B cell (primary cell): ENCODE data around the gene RRP36. TPM values are rescaled to one million over a fixed set of nuclear protein-coding genes. Genes with fewer than 3 reads are reported as not detected.

ENCODE experiments used
- ATAC-seq: fragments of 200-7000 bp; cut with Tn5 transposase; one replicate; pipeline ENCODE4 v1.10.0; 2021; ENCODE audit warnings: low read depth, mild to moderate bottlenecking, moderate number of reproducible peaks, moderate library complexity
- CTCF ChIA-PET: fragments of 350-600 bp; sonication (Branson Sonifier 250); formaldehyde crosslinking; loops from one replicate; lab custom pipeline; 2021; ENCODE audit warnings: antibody characterized with exemption, inconsistent platforms; lab: Charles Lee
- POLR2A ChIA-PET: fragments of 350-600 bp; sonication (Branson Sonifier 250); formaldehyde crosslinking; loops from one replicate; lab custom pipeline; 2021; ENCODE audit warnings: antibody characterized with exemption; lab: Charles Lee
- DNase-seq: peaks from one replicate; pipeline ENCODE4 v3.0.0; 2013
- H2AFZ ChIP-seq: 2 replicates; pipeline ENCODE4 v1.6.1; 2012; ENCODE audit warnings: mild to moderate bottlenecking, low read depth, low read length; ENCODE audit not compliant: insufficient read depth, poor library complexity, severe bottlenecking
- H3K27ac ChIP-seq, 2 donors: 1 replicate in 1 of 2; 2 replicates in 1 of 2; pipeline ENCODE4 v1.5.1; 2012 to 2013; ENCODE audit warnings: low read length in 2 of 2, mild to moderate bottlenecking in 2 of 2, moderate library complexity in 1 of 2
- H3K27me3 ChIP-seq, 4 experiments: fragments of 200-600 bp in 1 of 4; sonication (generic) in 1 of 4; replicated peaks in 1 of 4; 1 replicate in 2 of 4; 2 replicates in 2 of 4; pipeline versions ENCODE4 v1.6.1 to v1.7.0; 2013 to 2016; ENCODE audit warnings: low read length in 3 of 4, mild to moderate bottlenecking in 2 of 4, mixed read lengths in 1 of 4, moderate library complexity in 1 of 4; ENCODE audit not compliant: insufficient read depth in 4 of 4, control insufficient read depth in 3 of 4; ENCODE audit errors: control extremely low read depth in 1 of 4
- H3K36me3 ChIP-seq, 2 experiments: replicated peaks in 1 of 2; 1 replicate in 1 of 2; 2 replicates in 1 of 2; pipeline versions ENCODE4 v1.6.1 to v1.7.1; 2013; ENCODE audit warnings: low read length in 1 of 2; ENCODE audit not compliant: insufficient read depth in 2 of 2, control insufficient read depth in 1 of 2; ENCODE audit errors: control extremely low read depth in 1 of 2, extremely low read depth in 1 of 2
- H3K4me1 ChIP-seq, 2 donors: fragments of 200-600 bp in 1 of 2; sonication (generic) in 1 of 2; 1 replicate in 1 of 2; 2 replicates in 1 of 2; pipeline versions ENCODE4 v1.5.1 to v1.6.1; 2013 to 2017; ENCODE audit warnings: low read length in 2 of 2; ENCODE audit not compliant: control insufficient read depth in 2 of 2, insufficient read depth in 2 of 2
- H3K4me2 ChIP-seq: replicated peaks from 2 replicates; pipeline ENCODE3; 2012; ENCODE audit warnings: mild to moderate bottlenecking, low read depth, low read length; ENCODE audit not compliant: poor library complexity, severe bottlenecking
- H3K4me3 ChIP-seq, 5 experiments: fragments of 200-600 bp in 1 of 5; sonication (generic) in 1 of 5; 1 replicate in 3 of 5; 2 replicates in 2 of 5; pipeline versions ENCODE4 v1.5.1 to v1.7.0; 2011 to 2016; ENCODE audit warnings: low read length in 4 of 5, mild to moderate bottlenecking in 4 of 5, low read depth in 2 of 5, control low read depth in 1 of 5, moderate library complexity in 1 of 5; ENCODE audit not compliant: insufficient read depth in 1 of 5; ENCODE audit errors: control extremely low read depth in 1 of 5, extremely low read depth in 1 of 5
- H3K79me2 ChIP-seq: fragments of 200-600 bp; sonication (generic); one replicate; pipeline ENCODE4 v1.6.0; 2016; ENCODE audit warnings: low read length; ENCODE audit not compliant: control insufficient read depth, insufficient read depth
- H3K9ac ChIP-seq: fragments of 200-600 bp; sonication (generic); 2 replicates; pipeline ENCODE4 v1.6.1; 2017; ENCODE audit warnings: mild to moderate bottlenecking, low read length, moderate library complexity
- H3K9me3 ChIP-seq, 3 donors: one replicate each; pipeline versions ENCODE4 v1.6.1 to v1.7.1; 2013; ENCODE audit warnings: low read length in 2 of 3; ENCODE audit not compliant: control insufficient read depth in 2 of 3, insufficient read depth in 1 of 3; ENCODE audit errors: control extremely low read depth in 1 of 3
- H4K20me1 ChIP-seq: 2 replicates; pipeline ENCODE4 v1.6.0; 2012; ENCODE audit warnings: mild to moderate bottlenecking, low read length; ENCODE audit not compliant: insufficient read depth, control insufficient read depth, poor library complexity, severe bottlenecking
- H3K27ac Mint-ChIP-seq: one replicate; pipeline ENCODE4 v1.8.0; 2021; ENCODE audit warnings: mixed read lengths
- H3K27me3 Mint-ChIP-seq: one replicate; pipeline ENCODE4 v1.8.0; 2021; ENCODE audit warnings: mixed read lengths
- H3K4me1 Mint-ChIP-seq: one replicate; pipeline ENCODE4 v1.8.0; 2021; ENCODE audit warnings: mixed read lengths
- H3K4me3 Mint-ChIP-seq: one replicate; pipeline ENCODE4 v1.8.0; 2021; ENCODE audit warnings: mixed read lengths
- H3K9me3 Mint-ChIP-seq: one replicate; pipeline ENCODE4 v1.8.0; 2022; ENCODE audit warnings: mixed read lengths; ENCODE audit not compliant: insufficient read depth
- CTCF ChIP-seq: fragments of 200-600 bp; IDR thresholded peaks from one replicate; pipeline ENCODE4 v1.8.0; 2022; ENCODE audit warnings: antibody characterized with exemption, mild to moderate bottlenecking
- EZH2 ChIP-seq: IDR thresholded peaks from 2 replicates; pipeline ENCODE4 v1.6.1; 2012; ENCODE audit warnings: borderline replicate concordance, low read depth, mild to moderate bottlenecking, moderate library complexity, low read length; ENCODE audit not compliant: insufficient read depth, poor library complexity, severe bottlenecking
- WGBS: methylation state at CpG from one replicate; pipeline ENCODE4 v1.1.5; 2013; ENCODE audit warnings: missing lambda C conversion rate; ENCODE audit not compliant: insufficient coverage; 5-methylcytosine and 5-hydroxymethylcytosine counted together
- intact Hi-C: fragments of 100-400 bp; cut with micrococcal nuclease; formaldehyde crosslinking; loops from one replicate; pipeline ENCODE4 v1.10.0; 2022
- polyA plus RNA-seq: library from polyadenylated mRNA; depleted of rRNA; stranded (reverse); fragments of >200 nt; gene quantifications from 2 replicates; pipeline ENCODE4 v1.2.3, GENCODE V29; 2012
- total RNA-seq, 2 donors: library from RNA; stranded (reverse); fragments of 120-200 nt in 1 of 2; gene quantifications; 1 replicate in 1 of 2; 2 replicates in 1 of 2; pipeline versions ENCODE4 v1.2.3 to v1.2.4, GENCODE V29; 2013 to 2022

RRP36 gene
- total and polyA plus RNA-seq, 2 donors (not counting 1 experiment from before 2014, with no cell fraction given): 22.8 to 46.2 TPM

- Histone ChIP-seq H3K36me3 (peaks cover 0 to 51% of the 10 kb centered on the region in 2 experiments), H3K27me3 (no peaks in the 10 kb centered on the region), H4K20me1 (peaks cover 15% of the 10 kb centered on the region), H3K79me2 (peaks cover 20% of the 10 kb centered on the region), H2AFZ (no peak overlapping the region), H3K4me2 (no peak overlapping the region), H3K4me1 (peaks cover 0 to 18% of the 10 kb centered on the region in 2 donors), H3K27ac (no peak overlapping the region), H3K9ac (no peak overlapping the region), H3K9me3 (no peaks in the 10 kb centered on the region), H3K4me3 (no peak overlapping the region)
- ChIA-PET POLR2A (no interaction called here), CTCF (no interaction called here)
- Mint-ChIP-seq H3K4me1 (peaks cover 15% of the 10 kb centered on the region), H3K9me3 (no peaks in the 10 kb centered on the region), H3K27ac (no peak overlapping the region), H3K4me3 (no peak overlapping the region), H3K27me3 (no peaks in the 10 kb centered on the region)
- TF ChIP-seq CTCF (no peak), EZH2 (no peak)
- DNase-seq (no peak), ATAC-seq (no peak)
- WGBS: 100% methylated on average over 2 of the region's 5 CpGs
- intact Hi-C loops: no loop called here
These were observed 4.9 kb downstream of the RRP36 start for GRCh38 chr6:43026365-43026764.

- TF ChIP-seq EZH2: no peak
- no peak for TF ChIP-seq CTCF
- H3K36me3 ChIP-seq: peaks cover 0 to 61% of the 10 kb centered on the region in 2 experiments
- H3K4me1 Mint-ChIP-seq: peaks cover 6% of the 10 kb centered on the region
These were observed 7.7 kb downstream of the RRP36 start for GRCh38 chr6:43029120-43029519.

More at GRCh38 chr6:43029120-43029519, 7.7 kb downstream of the RRP36 start:
- no peaks in the 10 kb centered on the region for H3K9me3 ChIP-seq
- no peaks in the 10 kb centered on the region for H3K27me3 ChIP-seq
- ATAC-seq: no peak
- H3K4me3 ChIP-seq: no peak overlapping the region
- no peak overlapping the region for H3K27ac ChIP-seq
- no peaks in the 10 kb centered on the region for H3K79me2 ChIP-seq
- Mint-ChIP-seq H3K9me3 (no peaks in the 10 kb centered on the region), H3K4me3 (no peak overlapping the region), H3K27ac (no peak overlapping the region), H3K27me3 (no peaks in the 10 kb centered on the region)
- DNase-seq: no peak
- CTCF ChIA-PET: interaction anchor here (1.0 kb wide), 1 partner anchor 10 kb away, joined by 3 read pairs; no protein-coding TSS in a partner anchor
- intact Hi-C loops: no loop called here
- no peak overlapping the region for H2AFZ ChIP-seq
- H3K9ac ChIP-seq: no peak overlapping the region
- H3K4me2 ChIP-seq: no peak overlapping the region
- peaks cover 0 to 1% of the 10 kb centered on the region in 2 donors for H3K4me1 ChIP-seq
- H4K20me1 ChIP-seq: peaks cover 5% of the 10 kb centered on the region
- POLR2A ChIA-PET: no interaction called here
- WGBS: over 99% methylated on average over 9 of the region's 9 CpGs
